IMR-90 (cell line): Measurements from ENCODE around the gene TNRC6B. TPM values are rescaled to one million over a fixed set of nuclear protein-coding genes. Genes with fewer than 3 reads are reported as not detected.

ENCODE experiments used
- ATAC-seq: fragments of 200-7000 bp; cut with Tn5 transposase; 2 replicates; pipeline ENCODE4 v1.9.1; 2020; ENCODE audit warnings: low read depth, mild to moderate bottlenecking, moderate library complexity
- BruUV-seq: library from RNA; stranded (reverse); fragments of 400-500 nt; replicated peaks from 2 replicates; lab custom pipeline; 2021; lab: Mats Ljungman, UMichigan
- CTCF ChIA-PET: fragments of 300-600 bp; formaldehyde crosslinking; extraction: SDS; loops from one replicate; lab custom pipeline; 2021; ENCODE audit warnings: antibody characterized with exemption; lab: Yijun Ruan, JAX
- POLR2A ChIA-PET: fragments of 300-600 bp; sonication (Branson Sonifier 250); formaldehyde crosslinking; loops from one replicate; lab custom pipeline; 2022; ENCODE audit warnings: antibody characterized with exemption; ENCODE audit not compliant: unreplicated experiment; lab: Charles Lee
- DNase-seq: peaks from one replicate; pipeline ENCODE4 v3.0.0; 2013
- H2AFZ ChIP-seq: replicated peaks from 2 replicates; pipeline ENCODE3; 2013; ENCODE audit warnings: low read length, mild to moderate bottlenecking; ENCODE audit not compliant: poor library complexity
- H2AK5ac ChIP-seq: 2 replicates; pipeline ENCODE4 v1.6.1; 2013; ENCODE audit warnings: low read depth, low read length, inconsistent platforms
- H2AK9ac ChIP-seq: replicated peaks from 2 replicates; pipeline ENCODE3; 2013; ENCODE audit warnings: mild to moderate bottlenecking, low read depth, low read length, moderate library complexity; ENCODE audit not compliant: poor library complexity
- H2BK120ac ChIP-seq: 2 replicates; pipeline ENCODE4 v1.6.1; 2013; ENCODE audit warnings: low read depth, low read length, inconsistent platforms
- H2BK15ac ChIP-seq: 3 replicates; pipeline ENCODE4 v1.6.1; 2013; ENCODE audit warnings: low read depth, low read length, inconsistent platforms
- H2BK20ac ChIP-seq: 2 replicates; pipeline ENCODE4 v1.6.1; 2013; ENCODE audit warnings: low read depth, mild to moderate bottlenecking, inconsistent platforms, low read length, moderate library complexity
- H2BK5ac ChIP-seq: 2 replicates; pipeline ENCODE4 v1.6.1; 2013; ENCODE audit warnings: mild to moderate bottlenecking, low read depth, low read length, inconsistent platforms; ENCODE audit not compliant: poor library complexity, severe bottlenecking
- H3K14ac ChIP-seq: replicated peaks from 2 replicates; pipeline ENCODE4 v1.6.1; 2013; ENCODE audit warnings: low read depth, low read length, inconsistent platforms
- H3K18ac ChIP-seq: 2 replicates; pipeline ENCODE4 v1.6.1; 2013; ENCODE audit warnings: low read depth, low read length, control low read depth
- H3K23ac ChIP-seq: 2 replicates; pipeline ENCODE4 v1.6.1; 2013; ENCODE audit warnings: low read depth, low read length, inconsistent platforms
- H3K27ac ChIP-seq: 2 replicates; pipeline ENCODE4 v1.5.1; 2013; ENCODE audit warnings: mild to moderate bottlenecking, control low read depth, low read length; ENCODE audit not compliant: insufficient read depth
- H3K27me3 ChIP-seq: 2 replicates; pipeline ENCODE4 v1.6.1; 2013; ENCODE audit warnings: low read length; ENCODE audit not compliant: control insufficient read depth, insufficient read depth
- H3K36me3 ChIP-seq: 2 replicates; pipeline ENCODE4 v1.6.1; 2013; ENCODE audit warnings: low read length, mixed read lengths; ENCODE audit not compliant: control insufficient read depth, insufficient read depth
- H3K4ac ChIP-seq: 2 replicates; pipeline ENCODE4 v1.6.1; 2013; ENCODE audit warnings: low read depth, low read length, inconsistent platforms
- H3K4me1 ChIP-seq: 2 replicates; pipeline ENCODE4 v1.6.1; 2013; ENCODE audit warnings: low read length, mixed read lengths; ENCODE audit not compliant: control insufficient read depth, insufficient read depth
- H3K4me2 ChIP-seq: 2 replicates; pipeline ENCODE4 v1.6.1; 2013; ENCODE audit warnings: low read depth, mild to moderate bottlenecking, control low read depth, low read length, moderate library complexity
- H3K4me3 ChIP-seq: 2 replicates; pipeline ENCODE4 v1.5.1; 2013; ENCODE audit warnings: low read depth, mild to moderate bottlenecking, control low read depth, low read length, moderate library complexity; ENCODE audit not compliant: insufficient read depth
- H3K56ac ChIP-seq: 2 replicates; pipeline ENCODE4 v1.6.1; 2013; ENCODE audit warnings: low read length, inconsistent platforms; ENCODE audit not compliant: insufficient read depth; ENCODE audit errors: extremely low read depth
- H3K79me1 ChIP-seq, 2 experiments: 2 replicates each; pipeline ENCODE4 v1.6.1; 2013; ENCODE audit warnings: low read length in 2 of 2, inconsistent platforms in 1 of 2, low read depth in 1 of 2
- H3K9ac ChIP-seq: 2 replicates; pipeline ENCODE4 v1.6.1; 2013; ENCODE audit warnings: low read depth, low read length, control low read depth
- H3K9me1 ChIP-seq: 2 replicates; pipeline ENCODE4 v1.6.1; 2013; ENCODE audit warnings: low read length, inconsistent platforms; ENCODE audit not compliant: insufficient read depth
- H3K9me3 ChIP-seq: 2 replicates; pipeline ENCODE4 v1.6.1; 2013; ENCODE audit warnings: low read length; ENCODE audit not compliant: control insufficient read depth, insufficient read depth
- H4K20me1 ChIP-seq: 2 replicates; pipeline ENCODE4 v1.6.1; 2013; ENCODE audit warnings: low read length, inconsistent platforms; ENCODE audit not compliant: insufficient read depth
- H4K5ac ChIP-seq: 2 replicates; pipeline ENCODE4 v1.6.1; 2013; ENCODE audit warnings: mild to moderate bottlenecking, low read depth, low read length, control low read depth
- H4K8ac ChIP-seq, 2 experiments: 2 replicates each; pipeline ENCODE4 v1.6.1; 2013; ENCODE audit warnings: low read depth in 2 of 2, low read length in 2 of 2, control low read depth in 1 of 2, inconsistent platforms in 1 of 2
- H4K91ac ChIP-seq: 2 replicates; pipeline ENCODE4 v1.6.1; 2013; ENCODE audit warnings: low read depth, low read length, inconsistent platforms; ENCODE audit not compliant: insufficient read depth
- BHLHE40 ChIP-seq: fragments of 150-350 bp; IDR thresholded peaks from 2 replicates; pipeline ENCODE4 v1.6.1; 2016; ENCODE audit warnings: mild to moderate bottlenecking, low read depth, low read length
- CHD1 ChIP-seq: IDR thresholded peaks from 2 replicates; pipeline ENCODE4 v1.6.1; 2012; ENCODE audit warnings: low read depth, low read length, improper control_type of control experiment
- CTCF ChIP-seq: conservative IDR thresholded peaks from 2 replicates; pipeline ENCODE4 v1.5.1; 2012; ENCODE audit warnings: mild to moderate bottlenecking, low read depth, low read length, improper control_type of control experiment
- FOS ChIP-seq: fragments of 150-350 bp; IDR thresholded peaks from 2 replicates; pipeline ENCODE4 v1.6.1; 2016; ENCODE audit warnings: low read depth, low read length
- MXI1 ChIP-seq: IDR thresholded peaks from 2 replicates; pipeline ENCODE4 v1.6.1; 2012; ENCODE audit warnings: low read depth, mild to moderate bottlenecking, low read length, moderate library complexity, borderline replicate concordance
- NFE2L2 ChIP-seq: fragments of 150-350 bp; IDR thresholded peaks from 2 replicates; pipeline ENCODE4 v1.6.1; 2016; ENCODE audit warnings: low read depth, mild to moderate bottlenecking, low read length
- POLR2A ChIP-seq: IDR thresholded peaks from 2 replicates; pipeline ENCODE4 v1.6.1; 2012; ENCODE audit warnings: mild to moderate bottlenecking, low read depth, low read length
- RAD21 ChIP-seq: IDR thresholded peaks from 2 replicates; pipeline ENCODE4 v1.6.1; 2012; ENCODE audit warnings: low read length, improper control_type of control experiment
- RCOR1 ChIP-seq: IDR thresholded peaks from 2 replicates; pipeline ENCODE4 v1.6.1; 2012; ENCODE audit warnings: mild to moderate bottlenecking, low read length, improper control_type of control experiment; ENCODE audit not compliant: insufficient replicate concordance
- SMC3 ChIP-seq: fragments of 150-350 bp; IDR thresholded peaks from 2 replicates; pipeline ENCODE4 v1.6.1; 2016; ENCODE audit warnings: low read depth, mild to moderate bottlenecking, antibody characterized with exemption, low read length, moderate library complexity
- WGBS, 2 experiments: methylation state at CpG; one replicate each; pipeline versions ENCODE4 v1.1.5 to v1.1.7; 2013; ENCODE audit warnings: missing lambda C conversion rate in 2 of 2; ENCODE audit not compliant: insufficient read length in 1 of 2; ENCODE audit errors: extremely low coverage in 2 of 2; 5-methylcytosine and 5-hydroxymethylcytosine counted together
- dilution Hi-C: fragments of 300-500 bp; cut with HindIII; formaldehyde crosslinking; loops from one replicate; pipeline ENCODE4 v1.14.3; 2018; ENCODE audit warnings: low sequenced_read_pairs; ENCODE audit not compliant: unreplicated experiment
- in situ Hi-C: fragments of 300-500 bp; cut with MboI; formaldehyde crosslinking; loops from 3 replicates; pipeline ENCODE4 v1.14.3; 2019; ENCODE audit warnings: low sequenced_read_pairs, inconsistent platforms, mixed read lengths
- intact Hi-C: fragments of 100-400 bp; cut with micrococcal nuclease; formaldehyde crosslinking; loops from 2 replicates; pipeline ENCODE4 v1.10.0; 2022
- polyA plus RNA-seq, 3 experiments: library from polyadenylated mRNA; depleted of rRNA; stranded (reverse); fragments of >200 nt; gene quantifications; 2 replicates each; pipeline ENCODE4 v1.2.3, GENCODE V29; 2012; ENCODE audit warnings: low replicate concordance in 1 of 3
- total RNA-seq: library from RNA; depleted of rRNA; stranded (reverse); fragments of >200 nt; gene quantifications from 2 replicates; pipeline ENCODE4 v1.2.3, GENCODE V29; 2012
- TF ChIP-seq, protein P1 (sequence below): fragments of 150-350 bp; IDR thresholded peaks from 2 replicates; pipeline ENCODE4 v1.6.1; 2016; ENCODE audit warnings: low read depth, mild to moderate bottlenecking, low read length, moderate library complexity, borderline replicate concordance
- TF ChIP-seq, protein P2 (sequence below): fragments of 150-350 bp; IDR thresholded peaks from 2 replicates; pipeline ENCODE4 v1.6.1; 2017; ENCODE audit warnings: mild to moderate bottlenecking, antibody characterized with exemption, low read length, low read depth

Gene TNRC6B
- total and polyA plus RNA-seq, 2 of the 4 experiments (the other 2 are of a cell fraction) = 3.9 to 17.0 TPM

DNA sequence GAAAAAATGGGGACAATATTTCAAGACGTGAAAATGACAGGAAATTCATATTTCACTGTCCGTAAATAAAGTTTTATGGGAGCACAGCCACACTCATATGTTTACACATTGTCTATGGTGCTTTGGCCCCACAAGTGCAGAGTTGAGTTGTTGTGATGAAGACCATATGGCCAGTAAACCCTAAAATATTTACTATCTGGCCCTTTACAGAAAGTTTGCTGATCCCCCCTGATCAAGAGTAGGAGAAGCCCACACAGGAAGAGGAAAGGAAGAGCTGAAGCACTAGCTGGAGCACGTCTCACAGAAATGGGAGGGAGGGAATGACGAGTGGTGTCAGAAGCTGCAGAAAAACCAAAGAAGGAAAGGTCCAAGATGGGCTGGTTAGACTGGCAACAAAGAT lies 78.8 kb downstream of the TNRC6B start:
- intact Hi-C loops (loop anchor here (10.0 kb wide), 1 partner anchor 192 kb away; no protein-coding TSS in a partner anchor), dilution Hi-C loops (no loop called here), in situ Hi-C loops (loop anchor here (10.0 kb wide), 1 partner anchor 172 kb away; no protein-coding TSS in a partner anchor)
- H2BK20ac ChIP-seq = no peak overlapping the region
- peaks cover 12% of the 10 kb centered on the region for H3K9me1 ChIP-seq
- H4K91ac ChIP-seq = no peak overlapping the region
- no peak overlapping the region for H3K14ac ChIP-seq
- H3K27me3 ChIP-seq = no peaks in the 10 kb centered on the region
- no peak overlapping the region for H2BK15ac ChIP-seq
- H3K18ac ChIP-seq = no peak overlapping the region
- H4K20me1 ChIP-seq = peaks cover 16% of the 10 kb centered on the region
- no peak overlapping the region for H3K4ac ChIP-seq
- ChIA-PET POLR2A (interaction anchor here (0.5 kb wide), 1 partner anchor 79 kb away, joined by 7 read pairs; no protein-coding TSS in a partner anchor), CTCF (no interaction called here)
- no peak overlapping the region for H3K4me3 ChIP-seq
- DNase-seq (no peak), ATAC-seq (no peak)
- H3K27ac ChIP-seq = no peak overlapping the region
- H3K4me2 ChIP-seq = no peak overlapping the region
- H3K4me1 ChIP-seq = peaks cover 9% of the 10 kb centered on the region; the same call in 1 of the 2 replicates
- no peak overlapping the region for H3K56ac ChIP-seq
- 17% methylated on average over 1 of the region's 4 CpGs; no CpG with 5 or more reads in 1 of the 2 experiments for WGBS, 2 experiments
- no peak overlapping the region for H2AK9ac ChIP-seq
- TF ChIP-seq NFE2L2 (no peak), CHD1 (no peak), POLR2A (no peak), FOS (no peak), MXI1 (no peak), BHLHE40 (no peak), CTCF (no peak), SMC3 (no peak), RAD21 (no peak), RCOR1 (no peak)
- TF ChIP-seq, protein P1, sequence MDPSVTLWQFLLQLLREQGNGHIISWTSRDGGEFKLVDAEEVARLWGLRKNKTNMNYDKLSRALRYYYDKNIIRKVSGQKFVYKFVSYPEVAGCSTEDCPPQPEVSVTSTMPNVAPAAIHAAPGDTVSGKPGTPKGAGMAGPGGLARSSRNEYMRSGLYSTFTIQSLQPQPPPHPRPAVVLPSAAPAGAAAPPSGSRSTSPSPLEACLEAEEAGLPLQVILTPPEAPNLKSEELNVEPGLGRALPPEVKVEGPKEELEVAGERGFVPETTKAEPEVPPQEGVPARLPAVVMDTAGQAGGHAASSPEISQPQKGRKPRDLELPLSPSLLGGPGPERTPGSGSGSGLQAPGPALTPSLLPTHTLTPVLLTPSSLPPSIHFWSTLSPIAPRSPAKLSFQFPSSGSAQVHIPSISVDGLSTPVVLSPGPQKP = no peak
- TF ChIP-seq, protein P2, sequence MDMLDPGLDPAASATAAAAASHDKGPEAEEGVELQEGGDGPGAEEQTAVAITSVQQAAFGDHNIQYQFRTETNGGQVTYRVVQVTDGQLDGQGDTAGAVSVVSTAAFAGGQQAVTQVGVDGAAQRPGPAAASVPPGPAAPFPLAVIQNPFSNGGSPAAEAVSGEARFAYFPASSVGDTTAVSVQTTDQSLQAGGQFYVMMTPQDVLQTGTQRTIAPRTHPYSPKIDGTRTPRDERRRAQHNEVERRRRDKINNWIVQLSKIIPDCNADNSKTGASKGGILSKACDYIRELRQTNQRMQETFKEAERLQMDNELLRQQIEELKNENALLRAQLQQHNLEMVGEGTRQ = no peak
- no peak overlapping the region for H4K5ac ChIP-seq
- no peak overlapping the region for H2AK5ac ChIP-seq
- no peaks in the 10 kb centered on the region for H3K9me3 ChIP-seq
- H2BK120ac ChIP-seq = no peak overlapping the region
- H3K79me1 ChIP-seq = peaks cover 30 to 61% of the 10 kb centered on the region in 2 experiments
- no peak overlapping the region for H4K8ac ChIP-seq
- no peak overlapping the region for H2BK5ac ChIP-seq
- BruUV-seq = no TSS peak
- peaks cover 5% of the 10 kb centered on the region for H3K36me3 ChIP-seq
- H3K9ac ChIP-seq = no peak overlapping the region
- H2AFZ ChIP-seq = no peak overlapping the region
- H3K23ac ChIP-seq = no peak overlapping the region
